ENCODE measurements around the gene DNAJC7.

DNAJC7 gene

GRCh38 chr17:42009170-42009569 lies 8.1 kb downstream of the DNAJC7 start:
- Histone ChIP-seq H3K9me2 (replicated peaks; ENCODE audit: low read depth, low read length) (no peaks in the 10 kb centered on the region), H4K20me1 (ENCODE audit: insufficient read depth, low read length, poor library complexity, severe bottlenecking) (peaks cover 54% of the 10 kb centered on the region), H3F3A (ENCODE audit: low read depth) (no peaks in the 10 kb centered on the region), H3K27me3 (ENCODE audit: insufficient read depth, low read length, poor library complexity, severe bottlenecking) (no peaks in the 10 kb centered on the region), H3K4me2 (ENCODE audit: low read depth, low read length, poor library complexity, severe bottlenecking) (peak overlapping the region; percentile 2), H3K9me3 (ENCODE audit: insufficient read depth, low read depth, low read length) (no peaks in the 10 kb centered on the region), H3K4me3 (ENCODE audit: low read length, poor library complexity, severe bottlenecking) (no peak overlapping the region), H3K4me1 (ENCODE audit: insufficient read depth, low read length, poor library complexity, severe bottlenecking) (peaks cover 22% of the 10 kb centered on the region), H3K36me3 (ENCODE audit: insufficient read depth, low read length) (no peaks in the 10 kb centered on the region), H3K79me2 (ENCODE audit: insufficient read depth, low read length) (peaks cover 98% of the 10 kb centered on the region), H2AFZ (ENCODE audit: low read length) (no peak overlapping the region), H3K9ac (ENCODE audit: low read depth, low read length, poor library complexity, severe bottlenecking) (no peak overlapping the region)
- TF ChIP-seq, protein P1, sequence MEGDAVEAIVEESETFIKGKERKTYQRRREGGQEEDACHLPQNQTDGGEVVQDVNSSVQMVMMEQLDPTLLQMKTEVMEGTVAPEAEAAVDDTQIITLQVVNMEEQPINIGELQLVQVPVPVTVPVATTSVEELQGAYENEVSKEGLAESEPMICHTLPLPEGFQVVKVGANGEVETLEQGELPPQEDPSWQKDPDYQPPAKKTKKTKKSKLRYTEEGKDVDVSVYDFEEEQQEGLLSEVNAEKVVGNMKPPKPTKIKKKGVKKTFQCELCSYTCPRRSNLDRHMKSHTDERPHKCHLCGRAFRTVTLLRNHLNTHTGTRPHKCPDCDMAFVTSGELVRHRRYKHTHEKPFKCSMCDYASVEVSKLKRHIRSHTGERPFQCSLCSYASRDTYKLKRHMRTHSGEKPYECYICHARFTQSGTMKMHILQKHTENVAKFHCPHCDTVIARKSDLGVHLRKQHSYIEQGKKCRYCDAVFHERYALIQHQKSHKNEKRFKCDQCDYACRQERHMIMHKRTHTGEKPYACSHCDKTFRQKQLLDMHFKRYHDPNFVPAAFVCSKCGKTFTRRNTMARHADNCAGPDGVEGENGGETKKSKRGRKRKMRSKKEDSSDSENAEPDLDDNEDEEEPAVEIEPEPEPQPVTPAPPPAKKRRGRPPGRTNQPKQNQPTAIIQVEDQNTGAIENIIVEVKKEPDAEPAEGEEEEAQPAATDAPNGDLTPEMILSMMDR (conservative IDR thresholded peaks at IDR 0.05; ENCODE audit: low read length): peak; percentile 45
- TF ChIP-seq EZH2phosphoT487 (IDR thresholded peaks at IDR 0.05; ENCODE audit: borderline replicate concordance): no peak

DNA sequence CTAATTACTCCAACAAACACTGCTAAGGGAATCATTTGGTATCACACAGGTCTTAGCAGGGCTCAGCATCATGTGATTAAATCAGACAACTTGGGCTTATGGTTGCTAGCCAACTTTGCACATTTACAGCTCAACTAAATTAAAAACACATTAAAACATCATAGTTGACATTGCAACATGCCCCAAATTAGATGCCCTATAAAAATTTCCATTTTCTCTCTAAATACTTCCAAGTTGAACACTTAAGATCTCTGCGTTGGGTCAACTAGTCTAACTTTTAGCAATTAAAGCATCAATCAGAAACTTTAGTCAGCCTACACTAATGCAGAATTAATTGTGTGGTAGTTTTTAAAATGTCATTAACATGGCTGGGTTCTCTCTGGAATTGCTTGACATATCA lies 12.1 kb downstream of the DNAJC7 start:
- H2AFZ ChIP-seq (ENCODE audit: low read length): no peak overlapping the region
- TF ChIP-seq, protein P1 (conservative IDR thresholded peaks at IDR 0.05; ENCODE audit: low read length): no peak
- TF ChIP-seq EZH2phosphoT487 (IDR thresholded peaks at IDR 0.05; ENCODE audit: borderline replicate concordance): no peak
- no peaks in the 10 kb centered on the region for H3K9me3 ChIP-seq (ENCODE audit: insufficient read depth, low read depth, low read length)
- H4K20me1 ChIP-seq (ENCODE audit: insufficient read depth, low read length, poor library complexity, severe bottlenecking): peaks cover 32% of the 10 kb centered on the region
- H3K4me3 ChIP-seq (ENCODE audit: low read length, poor library complexity, severe bottlenecking): no peak overlapping the region
- H3K9ac ChIP-seq (ENCODE audit: low read depth, low read length, poor library complexity, severe bottlenecking): no peak overlapping the region
- peaks cover 91% of the 10 kb centered on the region for H3K79me2 ChIP-seq (ENCODE audit: insufficient read depth, low read length)
- no peaks in the 10 kb centered on the region for H3K4me1 ChIP-seq (ENCODE audit: insufficient read depth, low read length, poor library complexity, severe bottlenecking)
- no peaks in the 10 kb centered on the region for H3K9me2 ChIP-seq (replicated peaks; ENCODE audit: low read depth, low read length)
- H3K27me3 ChIP-seq (ENCODE audit: insufficient read depth, low read length, poor library complexity, severe bottlenecking): no peaks in the 10 kb centered on the region
- no peaks in the 10 kb centered on the region for H3F3A ChIP-seq (ENCODE audit: low read depth)
- H3K4me2 ChIP-seq (ENCODE audit: low read depth, low read length, poor library complexity, severe bottlenecking): no peak overlapping the region
- peaks cover 35% of the 10 kb centered on the region; the same call in 1 of the 2 replicates for H3K36me3 ChIP-seq (ENCODE audit: insufficient read depth, low read length)

- Histone ChIP-seq H3K36me3 (ENCODE audit: insufficient read depth, low read length) (peaks cover 54% of the 10 kb centered on the region), H3K4me2 (ENCODE audit: low read depth, low read length, poor library complexity, severe bottlenecking) (no peak overlapping the region)
Measured at GRCh38 chr17:42002792-42003301, 14.4 kb downstream of the DNAJC7 start.

More at GRCh38 chr17:42002792-42003301, 14.4 kb downstream of the DNAJC7 start:
- TF ChIP-seq, protein P1 (conservative IDR thresholded peaks at IDR 0.05; ENCODE audit: low read length): no peak
- TF ChIP-seq EZH2phosphoT487 (IDR thresholded peaks at IDR 0.05; ENCODE audit: borderline replicate concordance): no peak
- Histone ChIP-seq H3F3A (ENCODE audit: low read depth) (no peaks in the 10 kb centered on the region), H3K9me3 (ENCODE audit: insufficient read depth, low read depth, low read length) (no peaks in the 10 kb centered on the region), H3K4me1 (ENCODE audit: insufficient read depth, low read length, poor library complexity, severe bottlenecking) (no peaks in the 10 kb centered on the region), H3K79me2 (ENCODE audit: insufficient read depth, low read length) (peaks cover 69% of the 10 kb centered on the region), H3K9ac (ENCODE audit: low read depth, low read length, poor library complexity, severe bottlenecking) (no peak overlapping the region), H4K20me1 (ENCODE audit: insufficient read depth, low read length, poor library complexity, severe bottlenecking) (peaks cover 21% of the 10 kb centered on the region), H3K4me3 (ENCODE audit: low read length, poor library complexity, severe bottlenecking) (no peak overlapping the region), H3K27me3 (ENCODE audit: insufficient read depth, low read length, poor library complexity, severe bottlenecking) (no peaks in the 10 kb centered on the region), H3K9me2 (replicated peaks; ENCODE audit: low read depth, low read length) (no peaks in the 10 kb centered on the region), H2AFZ (ENCODE audit: low read length) (no peak overlapping the region)

All from Loucy (cell line).